ENCODE results near the gene PURA. TPM values are rescaled to one million over a fixed set of nuclear protein-coding genes. Genes with fewer than 3 reads are reported as not detected.

PURA gene
- polyA plus RNA-seq, 1 donor from 2014 or later: 2.3 TPM

GRCh38 chr5:140147460-140147859 lies 33.6 kb downstream of the PURA start:
- Histone ChIP-seq H3K9ac (ENCODE audit: low read length) (no peak overlapping the region), H3K27ac (ENCODE audit: low read length) (no peak overlapping the region), H4K20me1 (ENCODE audit: insufficient read depth) (no peaks in the 10 kb centered on the region), H3K4me3 (ENCODE audit: low read length) (no peak overlapping the region), H3K79me2 (replicated peaks; ENCODE audit: insufficient read depth, low read length) (no peaks in the 10 kb centered on the region), H3K27me3 (ENCODE audit: insufficient read depth, low read depth, low read length) (peaks cover 42% of the 10 kb centered on the region), H3K4me2 (ENCODE audit: low read length) (no peak overlapping the region), H3K9me3 (ENCODE audit: low read length) (no peaks in the 10 kb centered on the region), H2AFZ (ENCODE audit: low read depth, low read length) (no peak overlapping the region), H3F3A (ENCODE audit: insufficient read depth, low read length, poor library complexity, severe bottlenecking) (no peaks in the 10 kb centered on the region), H3K36me3 (ENCODE audit: insufficient read depth, low read length) (no peaks in the 10 kb centered on the region), H3K9me2 (ENCODE audit: insufficient read depth, low read length) (no peaks in the 10 kb centered on the region)
- TF ChIP-seq REST (IDR thresholded peaks at IDR 0.05; ENCODE audit: borderline replicate concordance): no peak
- TF ChIP-seq RAD21 (conservative IDR thresholded peaks at IDR 0.05): no peak
- TF ChIP-seq POLR2AphosphoS5 (IDR thresholded peaks at IDR 0.05): no peak
- no peak for TF ChIP-seq SMC3 (conservative IDR thresholded peaks at IDR 0.05; ENCODE audit: poor library complexity)
- TF ChIP-seq, protein P1, sequence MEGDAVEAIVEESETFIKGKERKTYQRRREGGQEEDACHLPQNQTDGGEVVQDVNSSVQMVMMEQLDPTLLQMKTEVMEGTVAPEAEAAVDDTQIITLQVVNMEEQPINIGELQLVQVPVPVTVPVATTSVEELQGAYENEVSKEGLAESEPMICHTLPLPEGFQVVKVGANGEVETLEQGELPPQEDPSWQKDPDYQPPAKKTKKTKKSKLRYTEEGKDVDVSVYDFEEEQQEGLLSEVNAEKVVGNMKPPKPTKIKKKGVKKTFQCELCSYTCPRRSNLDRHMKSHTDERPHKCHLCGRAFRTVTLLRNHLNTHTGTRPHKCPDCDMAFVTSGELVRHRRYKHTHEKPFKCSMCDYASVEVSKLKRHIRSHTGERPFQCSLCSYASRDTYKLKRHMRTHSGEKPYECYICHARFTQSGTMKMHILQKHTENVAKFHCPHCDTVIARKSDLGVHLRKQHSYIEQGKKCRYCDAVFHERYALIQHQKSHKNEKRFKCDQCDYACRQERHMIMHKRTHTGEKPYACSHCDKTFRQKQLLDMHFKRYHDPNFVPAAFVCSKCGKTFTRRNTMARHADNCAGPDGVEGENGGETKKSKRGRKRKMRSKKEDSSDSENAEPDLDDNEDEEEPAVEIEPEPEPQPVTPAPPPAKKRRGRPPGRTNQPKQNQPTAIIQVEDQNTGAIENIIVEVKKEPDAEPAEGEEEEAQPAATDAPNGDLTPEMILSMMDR (IDR thresholded peaks at IDR 0.05; ENCODE audit: poor library complexity, severe bottlenecking): no peak
- no peak for TF ChIP-seq TAF1 (IDR thresholded peaks at IDR 0.05; ENCODE audit: low read depth)
- TF ChIP-seq MXI1 (conservative IDR thresholded peaks at IDR 0.05; ENCODE audit: poor library complexity, severe bottlenecking): no peak
- TF ChIP-seq EZH2 (IDR thresholded peaks at IDR 0.05; ENCODE audit: borderline replicate concordance, insufficient read depth, low read length, poor library complexity, severe bottlenecking): no peak
- TF ChIP-seq EP300 (conservative IDR thresholded peaks at IDR 0.05; ENCODE audit: poor library complexity, severe bottlenecking): no peak

- Histone ChIP-seq H3K79me2 (replicated peaks; ENCODE audit: insufficient read depth, low read length) (no peaks in the 10 kb centered on the region), H4K20me1 (ENCODE audit: insufficient read depth) (no peaks in the 10 kb centered on the region), H2AFZ (ENCODE audit: low read depth, low read length) (no peak overlapping the region), H3K4me2 (ENCODE audit: low read length) (no peak overlapping the region), H3F3A (ENCODE audit: insufficient read depth, low read length, poor library complexity, severe bottlenecking) (no peaks in the 10 kb centered on the region), H3K9me2 (ENCODE audit: insufficient read depth, low read length) (no peaks in the 10 kb centered on the region), H3K36me3 (ENCODE audit: insufficient read depth, low read length) (no peaks in the 10 kb centered on the region), H3K27me3 (ENCODE audit: insufficient read depth, low read depth, low read length) (peaks cover 42% of the 10 kb centered on the region), H3K4me3 (ENCODE audit: low read length) (no peak overlapping the region), H3K9ac (ENCODE audit: low read length) (no peak overlapping the region), H3K9me3 (ENCODE audit: low read length) (no peaks in the 10 kb centered on the region), H3K27ac (ENCODE audit: low read length) (no peak overlapping the region)
- TF ChIP-seq EZH2 (IDR thresholded peaks at IDR 0.05; ENCODE audit: borderline replicate concordance, insufficient read depth, low read length, poor library complexity, severe bottlenecking) (no peak), RAD21 (conservative IDR thresholded peaks at IDR 0.05) (no peak), POLR2AphosphoS5 (IDR thresholded peaks at IDR 0.05) (no peak)
Measured at GRCh38 chr5:140148508-140148907, 34.6 kb downstream of the PURA start.

DNA sequence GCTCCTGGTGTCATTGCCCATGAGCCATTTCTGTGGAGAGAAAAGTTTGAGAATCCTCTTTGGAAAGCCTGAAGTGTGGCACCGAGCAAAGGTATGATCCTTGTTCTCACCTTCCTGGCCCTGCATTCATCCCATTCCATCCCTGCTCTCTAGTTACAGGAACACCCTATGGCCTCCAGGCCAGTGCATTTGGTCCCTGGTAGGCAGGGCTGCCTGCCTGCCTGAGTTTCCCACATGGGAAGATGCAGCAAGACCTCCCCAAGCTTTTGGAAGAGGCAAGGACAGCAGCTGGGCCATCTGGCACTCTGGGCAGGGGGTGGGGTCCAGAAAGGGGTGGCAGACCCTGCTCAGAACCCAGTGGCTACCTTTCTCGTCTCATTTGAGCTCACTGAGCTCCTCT lies 36.3 kb downstream of the PURA start:
- no peak overlapping the region for H3K4me3 ChIP-seq (ENCODE audit: low read length)
- no peaks in the 10 kb centered on the region for H3K9me2 ChIP-seq (ENCODE audit: insufficient read depth, low read length)
- H3K27ac ChIP-seq (ENCODE audit: low read length): no peak overlapping the region
- no peak overlapping the region for H3K9ac ChIP-seq (ENCODE audit: low read length)
- H3F3A ChIP-seq (ENCODE audit: insufficient read depth, low read length, poor library complexity, severe bottlenecking): no peaks in the 10 kb centered on the region
- no peak overlapping the region for H2AFZ ChIP-seq (ENCODE audit: low read depth, low read length)
- no peaks in the 10 kb centered on the region for H3K36me3 ChIP-seq (ENCODE audit: insufficient read depth, low read length)
- no peaks in the 10 kb centered on the region for H4K20me1 ChIP-seq (ENCODE audit: insufficient read depth)
- no peak overlapping the region for H3K4me2 ChIP-seq (ENCODE audit: low read length)
- TF ChIP-seq REST (IDR thresholded peaks at IDR 0.05; ENCODE audit: borderline replicate concordance): no peak
- H3K9me3 ChIP-seq (ENCODE audit: low read length): no peaks in the 10 kb centered on the region
- peaks cover 35% of the 10 kb centered on the region for H3K27me3 ChIP-seq (ENCODE audit: insufficient read depth, low read depth, low read length)
- H3K79me2 ChIP-seq (replicated peaks; ENCODE audit: insufficient read depth, low read length): no peaks in the 10 kb centered on the region
